Measurements from ENCODE around the gene FSD2. TPM values are rescaled to one million over a fixed set of nuclear protein-coding genes. Genes with fewer than 3 reads are reported as not detected.
A peak's percentile ranks its signal among the peaks of the same experiment; 100 is the strongest.

FSD2 gene
- total and polyA plus RNA-seq, 9 of the 15 experiments (the other 6 are each of a cell fraction or from before 2014, with no cell fraction given) = 0.01 to 0.06 TPM; not detected in 7

- TF ChIP-seq MGA (IDR thresholded peaks at IDR 0.05) = peak; percentile 47
- TF ChIP-seq KDM4B (IDR thresholded peaks at IDR 0.05; ENCODE audit: borderline replicate concordance in 2 of 2, low read depth in 1 of 2) = no peak
- TF ChIP-seq DMBX1 (CRISPR knock-in tag; IDR thresholded peaks at IDR 0.05; ENCODE audit: borderline replicate concordance) = 0 out of 2 replicates have a peak, but pooled peaks have one; percentile 48
- TF ChIP-seq FIP1L1 (IDR thresholded peaks at IDR 0.05; ENCODE audit: low read depth, low read length, poor library complexity, severe bottlenecking) = peak; percentile 17
- no peak; a peak in 1 of 4 replicates for TF ChIP-seq SIN3A (IDR thresholded peaks at IDR 0.05; ENCODE audit: borderline replicate concordance in 2 of 2, control insufficient read depth in 1 of 2, low read depth in 2 of 2, low read length in 2 of 2)
- TF ChIP-seq CREB1 (IDR thresholded peaks at IDR 0.05) = peak; percentile 14; the same call in 1 of the 2 replicates
- TF ChIP-seq CREB1 (CRISPR knock-in tag; IDR thresholded peaks at IDR 0.05) = peak; percentile 60; the same call in 1 of the 2 replicates
- TF ChIP-seq NFE2 (IDR thresholded peaks at IDR 0.05; ENCODE audit: low read depth) = no peak
- TF ChIP-seq CHAMP1 (IDR thresholded peaks at IDR 0.05) = peak; percentile 61
- no peak for TF ChIP-seq ETV1 (tag; conservative IDR thresholded peaks at IDR 0.05; ENCODE audit: low read depth)
- TF ChIP-seq RBBP5 (IDR thresholded peaks at IDR 0.05; ENCODE audit: borderline replicate concordance, insufficient read depth, low read length, poor library complexity, severe bottlenecking) = peak; percentile 82
Measured at GRCh38 chr15:82809308-82810060, 3.6 kb upstream of the FSD2 start, which contains the start of gene WHAMM (continued).
